ENCODE results near the gene THAP10. TPM values are rescaled to one million over a fixed set of nuclear protein-coding genes. Genes with fewer than 3 reads are reported as not detected.
"Not testable (repeated sequence)": the region's sequence is repeated elsewhere in the genome, so short reads cannot be mapped to it uniquely, and the experiment has no call there.

THAP10 gene
- total RNA-seq, 1 experiment from 2014 or later, result 2.5 TPM

DNA sequence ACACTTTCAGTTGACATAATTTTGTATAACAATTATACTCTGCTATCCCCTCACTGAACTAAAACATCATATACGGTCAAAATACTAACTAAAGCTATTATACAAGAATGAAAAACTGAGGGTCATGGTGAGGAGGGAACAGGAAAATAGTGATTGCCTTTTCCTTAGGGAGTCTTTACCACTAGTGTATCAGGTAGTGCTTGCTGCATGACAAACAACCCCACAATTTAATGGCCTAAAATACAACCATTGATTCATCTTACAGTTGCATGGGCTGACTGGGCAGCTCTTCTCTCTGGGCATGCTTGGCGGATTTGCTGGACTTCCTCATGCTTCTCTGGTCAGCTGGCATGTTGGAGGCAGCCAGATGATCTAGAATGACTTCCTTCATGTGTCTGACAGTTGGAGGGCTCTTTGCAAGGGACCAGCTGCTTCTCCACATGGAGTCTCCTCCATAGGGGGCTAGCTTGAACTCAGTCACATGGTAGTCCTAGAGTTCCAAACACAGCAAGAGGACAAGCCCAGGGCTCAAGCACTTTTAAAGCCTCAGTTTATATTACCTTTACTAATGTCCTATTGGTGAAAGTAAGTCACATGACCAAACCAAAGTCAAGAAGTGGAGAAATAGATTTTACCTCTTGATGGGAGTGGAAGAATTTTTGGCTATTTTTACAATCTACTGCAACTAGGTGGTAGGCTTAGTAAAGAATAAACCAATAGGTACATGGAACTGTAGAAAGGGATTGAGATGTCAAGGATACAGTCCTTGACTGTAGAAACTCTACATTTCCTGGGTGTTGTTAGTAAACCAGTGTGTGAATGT lies 18.8 kb downstream of the THAP10 start:
- H3K23ac ChIP-seq (ENCODE audit: insufficient read length, low read depth, low read length), result no peak overlapping the region
- no peak overlapping the region for H2BK120ac ChIP-seq (ENCODE audit: low read depth, low read length, poor library complexity, severe bottlenecking)
- no peak overlapping the region for H2BK12ac ChIP-seq (ENCODE audit: insufficient read length, low read depth, low read length)
- H3K4me1 ChIP-seq (ENCODE audit: insufficient read depth, low read length), result no peaks in the 10 kb centered on the region
- no peak for DNase-seq
- no peak overlapping the region for H4K91ac ChIP-seq (ENCODE audit: insufficient read length, low read depth, low read length)
- H2AK5ac ChIP-seq (ENCODE audit: insufficient read length, low read length), result no peak overlapping the region
- H3T11ph ChIP-seq (ENCODE audit: low read length), result no peak overlapping the region
- H3K9me3 Mint-ChIP-seq, result peaks cover 17 to 20% of the 10 kb centered on the region in 2 experiments
- H4K20me1 ChIP-seq (ENCODE audit: control insufficient read depth, insufficient read depth, insufficient read length), result no peaks in the 10 kb centered on the region
- TF ChIP-seq, protein P1, sequence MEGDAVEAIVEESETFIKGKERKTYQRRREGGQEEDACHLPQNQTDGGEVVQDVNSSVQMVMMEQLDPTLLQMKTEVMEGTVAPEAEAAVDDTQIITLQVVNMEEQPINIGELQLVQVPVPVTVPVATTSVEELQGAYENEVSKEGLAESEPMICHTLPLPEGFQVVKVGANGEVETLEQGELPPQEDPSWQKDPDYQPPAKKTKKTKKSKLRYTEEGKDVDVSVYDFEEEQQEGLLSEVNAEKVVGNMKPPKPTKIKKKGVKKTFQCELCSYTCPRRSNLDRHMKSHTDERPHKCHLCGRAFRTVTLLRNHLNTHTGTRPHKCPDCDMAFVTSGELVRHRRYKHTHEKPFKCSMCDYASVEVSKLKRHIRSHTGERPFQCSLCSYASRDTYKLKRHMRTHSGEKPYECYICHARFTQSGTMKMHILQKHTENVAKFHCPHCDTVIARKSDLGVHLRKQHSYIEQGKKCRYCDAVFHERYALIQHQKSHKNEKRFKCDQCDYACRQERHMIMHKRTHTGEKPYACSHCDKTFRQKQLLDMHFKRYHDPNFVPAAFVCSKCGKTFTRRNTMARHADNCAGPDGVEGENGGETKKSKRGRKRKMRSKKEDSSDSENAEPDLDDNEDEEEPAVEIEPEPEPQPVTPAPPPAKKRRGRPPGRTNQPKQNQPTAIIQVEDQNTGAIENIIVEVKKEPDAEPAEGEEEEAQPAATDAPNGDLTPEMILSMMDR (conservative IDR thresholded peaks at IDR 0.05), result no peak
- H2BK15ac ChIP-seq (ENCODE audit: low read depth, low read length), result no peak overlapping the region
- no peak overlapping the region for H3K4me2 ChIP-seq (ENCODE audit: insufficient read depth, insufficient read length, low read length)
- peaks cover 1% of the 10 kb centered on the region; the same call in 1 of the 2 replicates for H3K27me3 Mint-ChIP-seq (ENCODE audit: low read depth)
- H3K14ac ChIP-seq (ENCODE audit: insufficient read depth, low read length), result no peak overlapping the region
- H3K4me1 Mint-ChIP-seq, result no peaks in the 10 kb centered on the region
- H3K56ac ChIP-seq (ENCODE audit: insufficient read length, low read depth, low read length), result no peak overlapping the region
- H3K9ac ChIP-seq (ENCODE audit: extremely low read depth, insufficient read length, low read length), result no peak overlapping the region
- H4K8ac ChIP-seq (replicated peaks; ENCODE audit: insufficient read length, low read depth, low read length), result no peak overlapping the region
- H3K4me3 Mint-ChIP-seq, result no peak overlapping the region
- H3K23me2 ChIP-seq (ENCODE audit: insufficient read length, low read depth, low read length, poor library complexity, severe bottlenecking), result no peaks in the 10 kb centered on the region
- WGBS (ENCODE audit: extremely low coverage, insufficient read length, low lambda C conversion rate), result no CpG with 5 or more reads among the region's 2 CpGs
- H2BK20ac ChIP-seq (ENCODE audit: low read depth, low read length, poor library complexity, severe bottlenecking), result no peak overlapping the region
- no peak overlapping the region for H2BK5ac ChIP-seq (ENCODE audit: insufficient read length, low read length)
- H3K9me3 ChIP-seq (ENCODE audit: control insufficient read depth, low read depth, low read length), result no peaks in the 10 kb centered on the region
- no peaks in the 10 kb centered on the region for H3K79me2 ChIP-seq (ENCODE audit: insufficient read depth, low read length)
- H3K27ac ChIP-seq (ENCODE audit: insufficient read length, low read depth, low read length), result no peak overlapping the region
- H3K79me1 ChIP-seq (ENCODE audit: insufficient read depth, low read depth, low read length, poor library complexity, severe bottlenecking), result no peaks in the 10 kb centered on the region
- peaks cover 2 to 16% (median 12%) of the 10 kb centered on the region in 3 experiments; a peak in 5 of 7 replicates for H3K36me3 Mint-ChIP-seq (ENCODE audit: insufficient read depth in 1 of 3, low read depth in 3 of 3)
- no peaks in the 10 kb centered on the region for H3K27me3 ChIP-seq (ENCODE audit: insufficient read depth, low read length)
- no peak overlapping the region for H3K18ac ChIP-seq (ENCODE audit: insufficient read length, low read depth, low read length)
- H2AFZ ChIP-seq (ENCODE audit: low read length), result no peak overlapping the region
- no peak overlapping the region for H4K5ac ChIP-seq (ENCODE audit: insufficient read length, low read depth, low read length)
- H3K4ac ChIP-seq (ENCODE audit: low read depth, low read length), result no peak overlapping the region
- no peak overlapping the region for H3K27ac Mint-ChIP-seq

DNA sequence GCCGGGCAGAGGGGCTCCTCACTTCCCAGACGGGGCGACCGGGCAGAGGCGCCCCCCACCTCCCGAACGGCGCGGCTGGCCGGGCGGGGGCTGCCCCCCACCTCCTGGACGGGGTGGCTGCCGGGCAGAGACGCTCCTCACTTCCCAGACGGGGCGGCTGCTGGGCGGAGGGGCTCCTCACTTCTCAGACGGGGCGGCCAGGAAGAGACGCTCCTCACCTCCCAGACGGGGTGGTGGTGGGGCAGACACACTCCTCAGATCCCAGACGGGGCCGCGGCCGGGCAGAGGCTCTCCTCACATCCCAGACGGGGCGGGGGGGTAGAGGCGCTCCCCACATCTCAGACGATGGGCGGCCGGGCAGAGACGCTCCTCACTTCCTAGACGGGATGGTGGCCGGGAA lies 20.7 kb downstream of the THAP10 start:
- not testable (repeated sequence) for H3K27ac Mint-ChIP-seq; H3T11ph ChIP-seq (ENCODE audit: low read length); H3K4me3 Mint-ChIP-seq; H2BK20ac ChIP-seq (ENCODE audit: low read depth, low read length, poor library complexity, severe bottlenecking); H3K56ac ChIP-seq (ENCODE audit: insufficient read length, low read depth, low read length); H2BK120ac ChIP-seq (ENCODE audit: low read depth, low read length, poor library complexity, severe bottlenecking); H3K27me3 ChIP-seq (ENCODE audit: insufficient read depth, low read length); H3K23me2 ChIP-seq (ENCODE audit: insufficient read length, low read depth, low read length, poor library complexity, severe bottlenecking); H3K9me3 ChIP-seq (ENCODE audit: control insufficient read depth, low read depth, low read length); H3K18ac ChIP-seq (ENCODE audit: insufficient read length, low read depth, low read length); H3K4ac ChIP-seq (ENCODE audit: low read depth, low read length); H3K9ac ChIP-seq (ENCODE audit: extremely low read depth, insufficient read length, low read length); H3K27me3 Mint-ChIP-seq (ENCODE audit: low read depth); H3K79me1 ChIP-seq (ENCODE audit: insufficient read depth, low read depth, low read length, poor library complexity, severe bottlenecking); H3K79me2 ChIP-seq (ENCODE audit: insufficient read depth, low read length); H4K5ac ChIP-seq (ENCODE audit: insufficient read length, low read depth, low read length); H2BK5ac ChIP-seq (ENCODE audit: insufficient read length, low read length); H3K23ac ChIP-seq (ENCODE audit: insufficient read length, low read depth, low read length); H4K91ac ChIP-seq (ENCODE audit: insufficient read length, low read depth, low read length); DNase-seq; H3K4me1 ChIP-seq (ENCODE audit: insufficient read depth, low read length); H4K20me1 ChIP-seq (ENCODE audit: control insufficient read depth, insufficient read depth, insufficient read length); H2AK5ac ChIP-seq (ENCODE audit: insufficient read length, low read length); H3K27ac ChIP-seq (ENCODE audit: insufficient read length, low read depth, low read length); H3K14ac ChIP-seq (ENCODE audit: insufficient read depth, low read length); H3K4me1 Mint-ChIP-seq; H2BK12ac ChIP-seq (ENCODE audit: insufficient read length, low read depth, low read length); H2AFZ ChIP-seq (ENCODE audit: low read length); H4K8ac ChIP-seq (replicated peaks; ENCODE audit: insufficient read length, low read depth, low read length); H3K4me2 ChIP-seq (ENCODE audit: insufficient read depth, insufficient read length, low read length); H2BK15ac ChIP-seq (ENCODE audit: low read depth, low read length)
- Mint-ChIP-seq H3K36me3 (ENCODE audit: insufficient read depth in 1 of 3, low read depth in 3 of 3) (peaks cover 2 to 16% (median 12%) of the 10 kb centered on the region in 3 experiments; a peak in 5 of 7 replicates), H3K9me3 (peaks cover 17 to 20% of the 10 kb centered on the region in 2 experiments)
- WGBS (ENCODE audit: extremely low coverage, insufficient read length, low lambda C conversion rate), result no CpG with 5 or more reads among the region's 34 CpGs

Data from H9 (cell line).